ENCODE data around the gene PRTN3.

PRTN3 gene

GRCh38 chr19:896434-896833 lies 55.6 kb downstream of the PRTN3 start:
- in situ Hi-C loops (cut with MboI; ENCODE audit: low pct_unique_long_range_greater_than_20kb, low sequenced_read_pairs, unreplicated experiment) = no loop called here

GRCh38 chr19:896999-897398 lies 56.2 kb downstream of the PRTN3 start:
- no peak for TF ChIP-seq CTCF (IDR thresholded peaks at IDR 0.05; ENCODE audit: extremely low read depth, insufficient read depth, missing control alignments)
- in situ Hi-C loops (cut with MboI; ENCODE audit: low pct_unique_long_range_greater_than_20kb, low sequenced_read_pairs, unreplicated experiment) = no loop called here
- DNase-seq (ENCODE audit: low spot score) = no peak

More at GRCh38 chr19:896434-896833, 55.6 kb downstream of the PRTN3 start:
- TF ChIP-seq CTCF (IDR thresholded peaks at IDR 0.05; ENCODE audit: extremely low read depth, insufficient read depth, missing control alignments) = no peak
- DNase-seq (ENCODE audit: low spot score) = no peak

GRCh38 chr19:897442-898039 lies 56.7 kb downstream of the PRTN3 start:
- no peak for TF ChIP-seq CTCF (IDR thresholded peaks at IDR 0.05; ENCODE audit: extremely low read depth, insufficient read depth, missing control alignments)
- in situ Hi-C loops (cut with MboI; ENCODE audit: low pct_unique_long_range_greater_than_20kb, low sequenced_read_pairs, unreplicated experiment) = no loop called here
- DNase-seq (ENCODE audit: low spot score) = no peak

Measured in GM13977 (cell line).